ENCODE results near the gene ZWINT. TPM values are rescaled to one million over a fixed set of nuclear protein-coding genes. Genes with fewer than 3 reads are reported as not detected.

The ZWINT gene, protein sequence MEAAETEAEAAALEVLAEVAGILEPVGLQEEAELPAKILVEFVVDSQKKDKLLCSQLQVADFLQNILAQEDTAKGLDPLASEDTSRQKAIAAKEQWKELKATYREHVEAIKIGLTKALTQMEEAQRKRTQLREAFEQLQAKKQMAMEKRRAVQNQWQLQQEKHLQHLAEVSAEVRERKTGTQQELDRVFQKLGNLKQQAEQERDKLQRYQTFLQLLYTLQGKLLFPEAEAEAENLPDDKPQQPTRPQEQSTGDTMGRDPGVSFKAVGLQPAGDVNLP
- total RNA-seq: 79.1 and 81.1 TPM in 2 replicates

DNA sequence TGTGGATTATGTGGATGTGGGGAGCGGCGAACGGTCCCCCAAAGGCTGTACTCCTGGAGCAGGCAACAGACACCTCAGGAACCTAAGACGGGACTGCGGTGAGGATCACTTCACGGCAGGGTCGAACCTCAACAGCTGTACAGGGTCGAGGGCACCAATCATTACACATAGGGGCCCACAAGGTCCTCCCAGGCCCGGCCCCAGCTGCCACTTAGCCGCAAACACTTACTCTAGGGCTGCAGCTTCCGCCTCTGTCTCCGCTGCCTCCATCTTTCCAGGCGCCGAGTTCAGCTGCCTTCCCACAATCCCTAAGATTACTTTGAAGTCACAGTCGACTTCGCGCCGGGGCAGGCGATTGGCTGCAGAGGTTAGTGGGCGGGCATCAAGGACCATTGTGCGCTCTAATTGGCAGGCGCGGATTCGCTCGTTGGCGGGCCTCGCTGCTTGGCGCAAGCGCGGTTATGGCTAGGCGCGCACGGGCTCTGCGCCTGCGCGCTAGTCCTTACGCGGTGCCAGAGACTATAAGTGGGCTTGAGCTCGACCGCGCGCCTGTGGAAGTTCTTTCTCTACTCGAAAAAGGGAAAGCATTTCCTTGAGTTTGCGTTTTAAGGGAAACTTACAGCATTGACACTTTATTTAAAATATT lies at the start of gene ZWINT:
Gene ZWINT, minus strand, starts transcription at position 293 of the 646 bp plus-strand sequence. Its CDS starts 23 bp downstream, at position 270.
- intact Hi-C loops (cut with micrococcal nuclease): loop anchor here (1.0 to 5.0 kb wide), 3 partner anchors 1908 to 1976 kb away; partner anchors contain the start of genes CISD1 and UBE2D1

DNA sequence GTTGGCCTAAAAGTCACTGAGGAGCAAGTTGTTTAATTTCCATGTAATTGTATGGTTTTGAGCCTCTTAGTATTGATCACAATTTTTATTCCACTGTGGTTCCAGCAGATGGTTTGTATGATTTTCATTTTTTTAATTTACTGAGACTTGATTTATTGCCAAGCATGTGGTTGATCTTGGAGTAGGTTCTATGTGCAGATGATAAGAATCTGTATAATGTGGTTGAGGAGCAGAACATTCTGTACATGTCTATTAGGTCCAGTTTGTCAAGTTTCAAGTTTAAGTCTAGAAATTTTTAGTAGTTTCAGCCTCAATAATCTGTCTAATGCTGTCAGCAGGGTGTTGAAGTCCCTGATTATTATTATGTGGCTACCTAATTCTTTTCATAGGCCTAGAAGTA lies 22.7 kb upstream of the ZWINT start:
- intact Hi-C loops (cut with micrococcal nuclease): no loop called here

DNA sequence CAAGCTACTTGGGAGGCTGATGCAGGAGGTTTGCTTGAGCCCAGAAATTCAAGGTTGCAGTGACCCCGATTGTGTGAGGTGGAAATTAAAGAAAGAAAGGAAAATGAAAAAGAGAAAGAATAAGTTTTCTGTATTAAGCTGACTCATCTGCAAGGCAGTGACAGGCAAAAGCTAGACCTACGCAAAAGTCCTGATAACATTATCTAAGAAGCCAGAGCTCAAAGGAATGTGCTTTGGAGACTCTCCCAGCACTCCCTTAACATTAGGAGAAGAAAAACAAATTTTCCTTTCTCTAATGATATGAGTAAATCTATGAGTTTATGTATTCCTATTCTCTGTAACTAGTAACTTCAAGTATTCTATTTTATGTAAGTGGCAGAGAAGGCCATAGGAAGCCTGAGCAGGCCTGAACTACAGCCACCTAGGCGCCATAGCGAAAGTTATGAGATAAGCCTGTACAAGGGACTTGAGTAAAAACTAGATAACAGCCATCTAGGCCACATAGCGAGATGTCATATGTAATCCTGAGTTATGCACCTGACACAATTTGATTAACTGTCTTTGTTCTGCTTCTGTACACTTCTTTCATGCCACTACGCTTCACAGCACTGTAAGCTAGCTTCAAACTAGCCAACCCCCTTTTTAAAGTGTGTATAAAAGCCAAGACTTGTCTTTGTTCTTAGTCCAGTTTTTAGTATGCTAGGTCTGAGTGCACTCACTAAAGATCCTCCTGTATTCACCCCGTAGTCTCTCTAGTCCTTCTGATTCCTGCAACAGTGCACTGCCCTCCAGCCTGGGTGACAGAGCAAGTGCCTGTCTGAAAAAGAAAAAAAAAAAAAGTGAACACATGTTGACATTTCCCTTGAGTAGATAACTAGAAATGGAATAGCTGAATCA lies 9.4 kb upstream of the ZWINT start:
- intact Hi-C loops (cut with micrococcal nuclease): no loop called here

DNA sequence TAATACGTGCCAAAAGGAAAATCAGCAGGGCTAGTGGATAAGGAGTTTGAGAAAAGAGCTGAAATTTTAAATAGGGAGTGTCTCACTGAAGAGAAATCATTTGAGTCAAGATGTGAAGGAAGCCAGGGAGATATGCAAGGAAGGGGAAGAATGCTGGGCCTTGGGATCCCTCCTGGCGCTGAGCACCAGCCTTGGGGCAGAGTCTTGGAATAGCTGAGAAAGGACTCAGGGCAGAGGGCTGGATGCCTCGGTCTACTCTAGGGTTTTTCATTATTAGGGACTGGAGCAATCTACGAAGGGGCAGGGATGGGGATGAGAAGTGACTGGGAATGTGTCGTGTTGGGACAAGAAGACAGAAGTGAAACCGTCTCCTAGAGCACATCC lies 484 bp downstream of the ZWINT start:
- intact Hi-C loops (cut with micrococcal nuclease): loop anchor here (5.0 kb wide), 2 partner anchors 1922 to 1977 kb away; partner anchors contain the start of gene UBE2D1

DNA sequence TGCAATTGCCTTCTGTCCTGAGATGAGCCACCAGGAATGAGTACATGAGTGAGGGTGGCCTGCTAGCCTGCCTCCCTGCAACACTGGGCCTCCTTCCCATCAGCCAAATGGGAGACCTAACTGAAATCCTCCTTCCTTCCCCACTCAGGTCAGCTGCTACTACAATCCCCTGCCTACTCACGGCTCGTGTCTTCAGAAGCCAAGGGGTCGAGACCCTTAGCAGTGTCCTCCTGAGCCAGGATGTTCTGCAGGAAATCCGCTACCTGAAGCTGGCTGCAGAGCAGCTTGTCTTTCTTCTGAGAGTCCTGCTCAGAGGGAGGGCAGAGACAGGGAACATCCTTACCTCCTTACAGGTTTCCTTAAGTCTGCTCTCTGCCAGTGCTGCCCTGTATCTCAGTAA lies 1.2 kb downstream of the ZWINT start:
- intact Hi-C loops (cut with micrococcal nuclease): loop anchor here (5.0 kb wide), 2 partner anchors 1922 to 1977 kb away; partner anchors contain the start of gene UBE2D1

DNA sequence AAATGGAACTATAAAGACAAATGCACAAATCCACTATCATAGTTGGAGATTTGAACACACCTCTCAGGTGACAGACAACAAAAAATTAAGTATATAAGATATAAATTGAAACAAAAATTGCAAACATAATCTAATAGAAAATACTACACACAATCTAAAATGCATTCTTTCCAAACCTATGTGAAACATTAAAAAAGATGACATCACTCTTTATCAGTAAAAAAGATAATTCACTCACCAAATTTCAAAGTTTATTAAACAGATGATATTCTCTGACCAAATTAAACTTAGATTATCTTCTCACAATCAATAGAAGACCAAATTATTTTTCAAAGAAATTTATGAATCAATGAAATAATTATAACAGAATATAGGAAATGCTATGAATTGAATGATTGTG lies 4.0 kb downstream of the ZWINT start:
- intact Hi-C loops (cut with micrococcal nuclease): no loop called here

DNA sequence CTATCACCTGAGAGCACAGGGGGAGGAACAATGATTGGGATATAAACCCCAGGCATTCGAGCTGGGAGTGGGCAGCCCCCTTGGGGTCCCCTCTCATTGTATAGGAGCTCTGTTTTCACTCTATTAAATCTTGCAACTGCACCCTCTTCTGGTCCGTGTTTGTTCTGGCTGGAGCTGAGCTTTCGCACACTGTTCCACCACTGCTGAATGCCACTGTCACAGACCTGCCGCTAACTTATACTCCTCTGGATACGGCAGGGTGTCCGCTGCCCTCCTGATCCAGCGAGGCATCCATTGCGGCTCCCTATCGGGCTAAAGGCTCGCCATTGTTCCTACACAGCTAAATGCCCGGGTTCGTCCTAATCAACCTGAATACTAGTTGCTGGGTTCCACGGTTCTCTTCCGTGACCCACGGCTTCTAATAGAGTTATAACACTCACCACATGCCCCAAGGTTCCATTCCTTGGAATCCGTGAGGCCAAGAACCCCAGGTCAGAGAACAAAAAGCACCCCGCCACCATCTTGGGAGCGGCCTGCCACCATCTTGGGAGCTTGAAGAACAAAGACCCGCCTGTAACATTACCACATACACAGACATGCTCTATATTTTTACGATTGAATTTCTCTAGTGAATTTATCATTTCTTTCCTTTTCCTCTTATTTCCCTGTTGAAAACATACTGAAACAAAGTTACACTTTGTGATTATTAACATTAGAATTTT lies 9.0 kb downstream of the ZWINT start:
- intact Hi-C loops (cut with micrococcal nuclease): no loop called here

DNA sequence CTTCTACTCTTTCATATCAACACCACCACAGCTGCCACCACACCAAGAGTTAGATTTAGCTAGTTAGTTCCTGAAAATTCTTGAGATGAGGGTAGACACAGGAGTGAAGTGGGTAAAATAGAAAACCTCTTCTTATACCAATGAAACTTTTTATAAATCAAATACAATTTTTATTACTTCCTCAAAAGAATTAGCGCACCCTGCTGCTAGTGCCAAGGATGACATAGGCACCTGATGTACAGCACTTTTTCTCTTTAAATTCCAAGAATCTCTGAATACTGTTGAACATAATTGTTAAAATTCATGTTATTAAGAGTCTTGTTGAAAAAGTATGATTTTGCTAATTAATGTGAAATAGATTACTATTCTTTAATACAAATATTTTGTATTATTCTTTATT lies 11.4 kb downstream of the ZWINT start:
- intact Hi-C loops (cut with micrococcal nuclease): no loop called here

DNA sequence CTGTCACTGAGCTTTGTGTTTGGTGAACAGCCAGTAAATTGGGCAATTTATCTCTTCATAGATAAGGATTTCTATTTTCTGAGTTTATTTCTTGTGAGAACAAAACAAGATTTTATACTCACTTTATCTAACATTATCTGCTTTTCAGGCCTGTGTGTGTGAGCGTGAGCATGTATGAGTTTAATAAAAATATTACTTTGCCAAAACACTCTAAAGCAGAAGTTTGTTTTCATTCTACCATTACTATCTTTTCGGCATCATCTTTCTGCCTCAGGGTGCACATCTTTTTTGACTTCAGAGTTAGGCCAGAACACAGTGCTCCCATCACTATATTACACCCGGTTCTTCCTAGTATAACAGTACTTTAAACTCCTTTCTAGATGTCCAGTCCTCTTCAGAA lies 13.0 kb downstream of the ZWINT start:
- intact Hi-C loops (cut with micrococcal nuclease): no loop called here

DNA sequence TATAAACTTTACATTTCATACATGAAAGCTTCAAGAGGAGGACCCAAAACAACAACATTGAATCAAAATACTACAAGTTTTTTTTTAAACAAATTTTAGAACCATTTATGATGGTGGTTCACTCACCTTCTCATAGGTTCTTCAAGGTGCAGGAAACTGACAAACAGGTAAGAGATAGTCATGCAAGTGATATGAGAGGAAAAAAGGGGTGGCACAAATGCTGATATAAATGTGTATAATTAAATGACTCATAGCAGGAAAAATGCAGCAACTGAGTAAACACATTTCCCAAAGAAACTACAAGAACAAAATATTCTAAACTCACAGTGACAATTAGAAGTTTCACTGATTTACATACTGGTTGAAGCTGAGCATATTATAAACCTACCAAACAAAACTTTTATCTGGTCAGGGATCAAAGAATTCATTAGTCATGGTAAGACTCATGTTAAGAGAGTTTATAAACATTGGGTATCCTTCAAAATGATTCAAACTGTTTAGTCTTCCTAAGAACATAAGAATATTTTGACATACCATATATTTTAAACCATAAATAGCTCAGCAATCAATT lies 14.1 kb downstream of the ZWINT start:
- intact Hi-C loops (cut with micrococcal nuclease): no loop called here

DNA sequence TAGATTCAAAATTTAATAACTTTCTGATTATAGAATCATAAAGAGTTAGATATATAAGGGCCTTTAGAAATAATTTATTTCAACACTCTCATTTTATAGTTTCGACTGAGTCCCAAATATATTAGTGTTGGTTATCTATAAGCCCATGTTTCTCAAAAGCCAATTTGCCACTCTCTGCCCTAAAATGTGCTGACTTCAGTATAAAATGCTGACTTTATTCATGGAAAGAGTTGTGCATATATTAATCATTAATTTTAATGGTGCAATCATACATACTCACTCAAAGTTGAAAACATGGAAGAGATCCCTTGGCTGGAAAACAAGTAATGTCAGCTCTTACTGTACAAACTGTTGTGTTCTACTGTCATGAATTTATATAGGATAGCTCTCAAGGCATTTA lies 19.4 kb downstream of the ZWINT start:
- intact Hi-C loops (cut with micrococcal nuclease): no loop called here

DNA sequence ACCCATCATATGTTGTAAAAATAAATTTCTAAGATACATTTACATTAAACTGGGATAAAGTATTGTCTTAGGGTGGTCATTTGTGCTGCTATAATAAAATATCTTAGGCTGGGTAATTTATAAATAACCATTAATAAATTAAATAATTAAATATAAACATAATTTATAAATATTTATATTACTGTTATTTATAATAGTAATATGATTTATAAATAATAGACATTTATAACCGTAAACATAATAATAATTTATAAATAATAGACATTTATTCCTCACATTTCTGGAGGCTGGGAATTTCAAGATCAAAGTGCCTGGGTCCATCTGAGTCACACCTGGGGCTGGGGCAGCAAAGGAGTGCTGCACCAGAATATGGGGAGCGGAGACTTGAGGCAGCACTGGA lies 31.1 kb downstream of the ZWINT start:
- intact Hi-C loops (cut with micrococcal nuclease): no loop called here

DNA sequence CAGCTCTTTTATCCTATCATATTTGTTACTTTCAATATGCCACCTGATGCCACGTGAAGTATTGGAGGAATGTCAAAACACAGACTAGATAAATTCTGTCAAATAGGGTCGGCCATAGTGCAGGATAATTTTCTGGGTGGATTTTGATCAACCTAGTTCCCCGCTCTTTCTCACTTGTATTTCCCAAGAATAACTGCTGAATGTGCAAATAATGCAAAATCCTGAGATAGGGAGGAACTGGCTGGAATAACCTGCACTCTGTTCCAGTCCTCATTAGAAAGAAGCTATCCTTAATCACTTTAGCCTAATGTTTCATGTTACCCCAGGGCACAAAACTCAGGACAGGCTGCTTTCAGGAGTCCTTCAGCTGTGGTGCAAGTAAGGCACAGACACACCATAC lies 33.9 kb downstream of the ZWINT start:
- intact Hi-C loops (cut with micrococcal nuclease): no loop called here

DNA sequence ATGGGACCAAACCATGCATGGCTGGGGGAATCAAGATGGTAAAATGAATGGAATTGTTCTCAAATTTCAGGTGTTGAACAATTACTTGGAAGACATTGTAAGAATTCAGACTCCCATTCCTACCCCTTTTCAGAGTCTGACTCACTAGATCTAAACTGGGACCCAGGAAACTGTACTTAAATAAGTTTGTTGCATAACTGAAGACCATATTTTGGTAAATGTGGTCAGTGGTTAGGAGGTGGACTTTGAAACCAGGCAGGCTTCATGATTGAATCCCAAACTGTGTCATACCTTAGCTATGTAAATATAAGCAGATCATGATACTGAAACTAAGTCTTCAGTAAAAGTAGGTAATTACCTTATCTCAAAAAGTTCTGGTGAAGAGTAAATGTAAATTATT lies 41.7 kb downstream of the ZWINT start:
- intact Hi-C loops (cut with micrococcal nuclease): no loop called here

DNA sequence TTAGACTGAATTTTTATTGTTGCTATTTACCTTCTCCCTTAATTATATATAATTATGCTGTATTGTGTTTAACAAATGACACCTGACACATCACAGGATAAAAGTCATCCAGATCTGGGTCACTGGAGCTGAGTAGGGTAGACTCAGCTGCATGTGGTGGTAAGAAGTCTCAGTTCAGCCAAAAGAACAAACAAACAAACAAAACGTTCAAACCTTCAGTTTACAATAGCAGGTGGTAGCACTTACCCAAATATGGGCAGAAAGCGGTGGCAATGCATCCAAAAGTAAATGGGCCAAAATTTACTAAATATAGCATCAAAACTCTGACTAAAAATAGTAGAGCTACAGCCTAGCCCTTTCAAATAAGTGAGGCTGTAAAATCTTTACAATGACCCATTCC lies 42.2 kb downstream of the ZWINT start:
- intact Hi-C loops (cut with micrococcal nuclease): no loop called here

DNA sequence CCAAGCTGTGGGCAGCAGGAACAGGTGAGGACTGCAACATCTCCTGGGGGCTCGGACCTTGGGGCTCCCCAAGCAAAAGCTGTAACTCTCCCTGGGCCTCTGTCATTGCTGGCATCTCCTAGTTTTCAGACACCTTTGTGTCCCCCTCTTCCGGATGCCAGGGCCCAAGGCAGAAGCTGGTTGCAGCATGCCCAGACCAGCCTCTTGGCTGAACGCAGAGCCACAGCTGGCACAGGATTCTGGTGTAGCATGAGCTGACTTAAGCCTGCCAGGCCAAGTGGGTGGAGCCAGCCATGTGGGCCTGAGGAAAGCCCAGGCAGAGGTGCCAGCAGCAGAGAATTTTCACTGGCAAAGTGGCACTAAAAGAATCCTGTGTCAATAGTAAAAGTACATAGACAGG lies 43.5 kb downstream of the ZWINT start:
- intact Hi-C loops (cut with micrococcal nuclease): no loop called here

DNA sequence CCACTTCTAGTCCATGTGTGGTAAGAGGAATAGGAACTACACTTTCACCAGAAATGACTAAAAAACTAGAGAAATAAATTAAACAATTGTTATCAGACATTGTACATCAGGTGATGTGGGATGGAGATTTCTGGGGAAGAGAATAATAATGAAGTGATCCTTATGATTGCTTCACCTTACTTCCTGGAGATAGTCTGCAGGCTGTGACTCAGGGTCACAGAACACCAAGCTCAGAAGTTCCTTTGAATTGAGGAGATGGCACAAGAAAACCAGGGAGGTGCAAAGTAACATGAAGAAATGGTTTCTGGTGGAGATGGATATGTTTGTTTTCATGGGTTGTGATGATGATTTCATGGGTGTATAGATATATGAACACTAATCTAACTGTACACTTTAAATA lies 44.5 kb downstream of the ZWINT start:
- intact Hi-C loops (cut with micrococcal nuclease): no loop called here

Measured in T-helper 1 cell treated with Interleukin-12 subunit alpha and Interleukin-12 subunit beta and Interleukin-4 antibody, amounts not matched to agents 30 ng/mL and 1 ng/mL, for 36 hours (primary cell).